IMR-90 (cell line): Measurements from ENCODE around the gene PPM1H. TPM values are rescaled to one million over a fixed set of nuclear protein-coding genes. Genes with fewer than 3 reads are reported as not detected.

Experiments used
- ATAC-seq: fragments of 200-7000 bp; cut with Tn5 transposase; 2 replicates; pipeline ENCODE4 v1.9.1; 2020; ENCODE audit warnings: low read depth, mild to moderate bottlenecking, moderate library complexity
- BruUV-seq: library from RNA; stranded (reverse); fragments of 400-500 nt; replicated peaks from 2 replicates; lab custom pipeline; 2021; lab: Mats Ljungman, UMichigan
- CTCF ChIA-PET: fragments of 300-600 bp; formaldehyde crosslinking; extraction: SDS; loops from one replicate; lab custom pipeline; 2021; ENCODE audit warnings: antibody characterized with exemption; lab: Yijun Ruan, JAX
- POLR2A ChIA-PET: fragments of 300-600 bp; sonication (Branson Sonifier 250); formaldehyde crosslinking; loops from one replicate; lab custom pipeline; 2022; ENCODE audit warnings: antibody characterized with exemption; ENCODE audit not compliant: unreplicated experiment; lab: Charles Lee
- DNase-seq: peaks from one replicate; pipeline ENCODE4 v3.0.0; 2013
- H2AFZ ChIP-seq: replicated peaks from 2 replicates; pipeline ENCODE3; 2013; ENCODE audit warnings: low read length, mild to moderate bottlenecking; ENCODE audit not compliant: poor library complexity
- H2AK5ac ChIP-seq: 2 replicates; pipeline ENCODE4 v1.6.1; 2013; ENCODE audit warnings: low read depth, low read length, inconsistent platforms
- H2AK9ac ChIP-seq: replicated peaks from 2 replicates; pipeline ENCODE3; 2013; ENCODE audit warnings: mild to moderate bottlenecking, low read depth, low read length, moderate library complexity; ENCODE audit not compliant: poor library complexity
- H2BK120ac ChIP-seq: 2 replicates; pipeline ENCODE4 v1.6.1; 2013; ENCODE audit warnings: low read depth, low read length, inconsistent platforms
- H2BK15ac ChIP-seq: 3 replicates; pipeline ENCODE4 v1.6.1; 2013; ENCODE audit warnings: low read depth, low read length, inconsistent platforms
- H2BK20ac ChIP-seq: 2 replicates; pipeline ENCODE4 v1.6.1; 2013; ENCODE audit warnings: low read depth, mild to moderate bottlenecking, inconsistent platforms, low read length, moderate library complexity
- H2BK5ac ChIP-seq: 2 replicates; pipeline ENCODE4 v1.6.1; 2013; ENCODE audit warnings: mild to moderate bottlenecking, low read depth, low read length, inconsistent platforms; ENCODE audit not compliant: poor library complexity, severe bottlenecking
- H3K14ac ChIP-seq: replicated peaks from 2 replicates; pipeline ENCODE4 v1.6.1; 2013; ENCODE audit warnings: low read depth, low read length, inconsistent platforms
- H3K18ac ChIP-seq: 2 replicates; pipeline ENCODE4 v1.6.1; 2013; ENCODE audit warnings: low read depth, low read length, control low read depth
- H3K23ac ChIP-seq: 2 replicates; pipeline ENCODE4 v1.6.1; 2013; ENCODE audit warnings: low read depth, low read length, inconsistent platforms
- H3K27ac ChIP-seq: 2 replicates; pipeline ENCODE4 v1.5.1; 2013; ENCODE audit warnings: mild to moderate bottlenecking, control low read depth, low read length; ENCODE audit not compliant: insufficient read depth
- H3K27me3 ChIP-seq: 2 replicates; pipeline ENCODE4 v1.6.1; 2013; ENCODE audit warnings: low read length; ENCODE audit not compliant: control insufficient read depth, insufficient read depth
- H3K36me3 ChIP-seq: 2 replicates; pipeline ENCODE4 v1.6.1; 2013; ENCODE audit warnings: low read length, mixed read lengths; ENCODE audit not compliant: control insufficient read depth, insufficient read depth
- H3K4ac ChIP-seq: 2 replicates; pipeline ENCODE4 v1.6.1; 2013; ENCODE audit warnings: low read depth, low read length, inconsistent platforms
- H3K4me1 ChIP-seq: 2 replicates; pipeline ENCODE4 v1.6.1; 2013; ENCODE audit warnings: low read length, mixed read lengths; ENCODE audit not compliant: control insufficient read depth, insufficient read depth
- H3K4me2 ChIP-seq: 2 replicates; pipeline ENCODE4 v1.6.1; 2013; ENCODE audit warnings: low read depth, mild to moderate bottlenecking, control low read depth, low read length, moderate library complexity
- H3K4me3 ChIP-seq: 2 replicates; pipeline ENCODE4 v1.5.1; 2013; ENCODE audit warnings: low read depth, mild to moderate bottlenecking, control low read depth, low read length, moderate library complexity; ENCODE audit not compliant: insufficient read depth
- H3K56ac ChIP-seq: 2 replicates; pipeline ENCODE4 v1.6.1; 2013; ENCODE audit warnings: low read length, inconsistent platforms; ENCODE audit not compliant: insufficient read depth; ENCODE audit errors: extremely low read depth
- H3K79me1 ChIP-seq, 2 experiments: 2 replicates each; pipeline ENCODE4 v1.6.1; 2013; ENCODE audit warnings: low read length in 2 of 2, inconsistent platforms in 1 of 2, low read depth in 1 of 2
- H3K9ac ChIP-seq: 2 replicates; pipeline ENCODE4 v1.6.1; 2013; ENCODE audit warnings: low read depth, low read length, control low read depth
- H3K9me1 ChIP-seq: 2 replicates; pipeline ENCODE4 v1.6.1; 2013; ENCODE audit warnings: low read length, inconsistent platforms; ENCODE audit not compliant: insufficient read depth
- H3K9me3 ChIP-seq: 2 replicates; pipeline ENCODE4 v1.6.1; 2013; ENCODE audit warnings: low read length; ENCODE audit not compliant: control insufficient read depth, insufficient read depth
- H4K20me1 ChIP-seq: 2 replicates; pipeline ENCODE4 v1.6.1; 2013; ENCODE audit warnings: low read length, inconsistent platforms; ENCODE audit not compliant: insufficient read depth
- H4K5ac ChIP-seq: 2 replicates; pipeline ENCODE4 v1.6.1; 2013; ENCODE audit warnings: mild to moderate bottlenecking, low read depth, low read length, control low read depth
- H4K8ac ChIP-seq, 2 experiments: 2 replicates each; pipeline ENCODE4 v1.6.1; 2013; ENCODE audit warnings: low read depth in 2 of 2, low read length in 2 of 2, control low read depth in 1 of 2, inconsistent platforms in 1 of 2
- H4K91ac ChIP-seq: 2 replicates; pipeline ENCODE4 v1.6.1; 2013; ENCODE audit warnings: low read depth, low read length, inconsistent platforms; ENCODE audit not compliant: insufficient read depth
- BHLHE40 ChIP-seq: fragments of 150-350 bp; IDR thresholded peaks from 2 replicates; pipeline ENCODE4 v1.6.1; 2016; ENCODE audit warnings: mild to moderate bottlenecking, low read depth, low read length
- CEBPB ChIP-seq: IDR thresholded peaks from 2 replicates; pipeline ENCODE4 v1.6.1; 2012; ENCODE audit warnings: low read depth, low read length, improper control_type of control experiment
- CHD1 ChIP-seq: IDR thresholded peaks from 2 replicates; pipeline ENCODE4 v1.6.1; 2012; ENCODE audit warnings: low read depth, low read length, improper control_type of control experiment
- FOS ChIP-seq: fragments of 150-350 bp; IDR thresholded peaks from 2 replicates; pipeline ENCODE4 v1.6.1; 2016; ENCODE audit warnings: low read depth, low read length
- MAFK ChIP-seq: IDR thresholded peaks from 2 replicates; pipeline ENCODE4 v1.6.1; 2012; ENCODE audit warnings: low read depth, low read length, improper control_type of control experiment
- MAZ ChIP-seq: IDR thresholded peaks from 2 replicates; pipeline ENCODE4 v1.6.1; 2012; ENCODE audit warnings: low read depth, mild to moderate bottlenecking, low read length, improper control_type of control experiment, moderate library complexity, borderline replicate concordance
- MXI1 ChIP-seq: IDR thresholded peaks from 2 replicates; pipeline ENCODE4 v1.6.1; 2012; ENCODE audit warnings: low read depth, mild to moderate bottlenecking, low read length, moderate library complexity, borderline replicate concordance
- NFE2L2 ChIP-seq: fragments of 150-350 bp; IDR thresholded peaks from 2 replicates; pipeline ENCODE4 v1.6.1; 2016; ENCODE audit warnings: low read depth, mild to moderate bottlenecking, low read length
- POLR2A ChIP-seq: IDR thresholded peaks from 2 replicates; pipeline ENCODE4 v1.6.1; 2012; ENCODE audit warnings: mild to moderate bottlenecking, low read depth, low read length
- RAD21 ChIP-seq: IDR thresholded peaks from 2 replicates; pipeline ENCODE4 v1.6.1; 2012; ENCODE audit warnings: low read length, improper control_type of control experiment
- RCOR1 ChIP-seq: IDR thresholded peaks from 2 replicates; pipeline ENCODE4 v1.6.1; 2012; ENCODE audit warnings: mild to moderate bottlenecking, low read length, improper control_type of control experiment; ENCODE audit not compliant: insufficient replicate concordance
- RFX5 ChIP-seq: IDR thresholded peaks from 2 replicates; pipeline ENCODE4 v1.8.0; 2012; ENCODE audit warnings: low read depth, mild to moderate bottlenecking, low read length, moderate library complexity
- SMC3 ChIP-seq: fragments of 150-350 bp; IDR thresholded peaks from 2 replicates; pipeline ENCODE4 v1.6.1; 2016; ENCODE audit warnings: low read depth, mild to moderate bottlenecking, antibody characterized with exemption, low read length, moderate library complexity
- WGBS, 2 experiments: methylation state at CpG; one replicate each; pipeline versions ENCODE4 v1.1.5 to v1.1.7; 2013; ENCODE audit warnings: missing lambda C conversion rate in 2 of 2; ENCODE audit not compliant: insufficient read length in 1 of 2; ENCODE audit errors: extremely low coverage in 2 of 2; 5-methylcytosine and 5-hydroxymethylcytosine counted together
- dilution Hi-C: fragments of 300-500 bp; cut with HindIII; formaldehyde crosslinking; loops from one replicate; pipeline ENCODE4 v1.14.3; 2018; ENCODE audit warnings: low sequenced_read_pairs; ENCODE audit not compliant: unreplicated experiment
- in situ Hi-C: fragments of 300-500 bp; cut with MboI; formaldehyde crosslinking; loops from 3 replicates; pipeline ENCODE4 v1.14.3; 2019; ENCODE audit warnings: low sequenced_read_pairs, inconsistent platforms, mixed read lengths
- intact Hi-C: fragments of 100-400 bp; cut with micrococcal nuclease; formaldehyde crosslinking; loops from 2 replicates; pipeline ENCODE4 v1.10.0; 2022
- polyA plus RNA-seq, 3 experiments: library from polyadenylated mRNA; depleted of rRNA; stranded (reverse); fragments of >200 nt; gene quantifications; 2 replicates each; pipeline ENCODE4 v1.2.3, GENCODE V29; 2012; ENCODE audit warnings: low replicate concordance in 1 of 3
- total RNA-seq: library from RNA; depleted of rRNA; stranded (reverse); fragments of >200 nt; gene quantifications from 2 replicates; pipeline ENCODE4 v1.2.3, GENCODE V29; 2012
- TF ChIP-seq, protein P1 (sequence below): fragments of 150-350 bp; IDR thresholded peaks from 2 replicates; pipeline ENCODE4 v1.6.1; 2017; ENCODE audit warnings: mild to moderate bottlenecking, antibody characterized with exemption, low read length, low read depth
- TF ChIP-seq, protein P2 (sequence below): conservative IDR thresholded peaks from 2 replicates; pipeline ENCODE4 v1.5.1; 2012; ENCODE audit warnings: mild to moderate bottlenecking, low read depth, low read length, improper control_type of control experiment
- TF ChIP-seq, protein P3 (sequence below): fragments of 150-350 bp; IDR thresholded peaks from 2 replicates; pipeline ENCODE4 v1.6.1; 2016; ENCODE audit warnings: low read depth, mild to moderate bottlenecking, low read length, moderate library complexity, borderline replicate concordance

Gene PPM1H
- total and polyA plus RNA-seq, 2 of the 4 experiments (the other 2 are of a cell fraction) = 0.14 to 0.18 TPM

DNA sequence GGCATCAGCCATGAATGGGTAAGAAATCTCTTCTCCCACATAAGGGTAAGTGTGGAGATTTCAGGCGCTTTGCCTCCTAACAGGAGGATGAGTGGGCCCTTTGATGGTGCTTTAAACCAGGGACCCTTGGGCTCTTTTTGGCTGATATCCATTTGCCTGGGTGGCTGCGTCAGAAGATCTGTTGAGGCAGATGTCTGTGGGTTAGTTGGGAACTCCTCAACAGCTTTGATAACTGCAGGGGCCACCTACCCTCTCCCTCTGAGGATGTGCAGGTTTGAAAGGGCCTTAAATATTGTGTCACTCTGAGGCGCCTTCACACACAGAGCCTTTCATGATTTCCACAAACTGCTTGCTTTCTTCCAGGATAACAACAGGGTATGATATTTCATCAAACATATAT is 210.7 kb downstream of the PPM1H start:
- Histone ChIP-seq H2AK9ac (peak overlapping the region; percentile 77), H3K4ac (peak overlapping the region; percentile 77), H3K9me3 (no peaks in the 10 kb centered on the region), H4K8ac (peak overlapping the region; percentile 55 to 91), H2BK120ac (peak overlapping the region; percentile 98), H3K9ac (no peak overlapping the region), H3K4me1 (peaks cover 23% of the 10 kb centered on the region), H3K4me3 (no peak overlapping the region), H3K23ac (peak overlapping the region; percentile 91; the same call in 1 of the 2 replicates), H3K27ac (peak overlapping the region; percentile 84), H2BK5ac (peak overlapping the region; percentile 88), H3K18ac (peak overlapping the region; percentile 84), H4K20me1 (no peaks in the 10 kb centered on the region), H3K14ac (peak overlapping the region; percentile 89), H3K4me2 (no peak overlapping the region), H3K9me1 (peaks cover 24% of the 10 kb centered on the region), H3K36me3 (no peaks in the 10 kb centered on the region), H2BK15ac (peak overlapping the region; percentile 95), H2AK5ac (peak overlapping the region; percentile 79), H3K56ac (peak overlapping the region; percentile 48; the same call in 1 of the 2 replicates), H2AFZ (peak overlapping the region; percentile 36), H4K5ac (peak overlapping the region; percentile 87), H3K27me3 (no peaks in the 10 kb centered on the region), H4K91ac (peak overlapping the region; percentile 88), H3K79me1 (peaks cover 0 to 5% of the 10 kb centered on the region in 2 experiments; a peak in 1 of 4 replicates), H2BK20ac (peak overlapping the region; percentile 95)
- POLR2A ChIA-PET = no interaction called here
- dilution Hi-C loops (no loop called here), intact Hi-C loops (loop anchor here (2.0 kb wide), 1 partner anchor 93 kb away; no protein-coding TSS in a partner anchor), in situ Hi-C loops (no loop called here)
- DNase-seq = no peak
- CTCF ChIA-PET = no interaction called here
- TF ChIP-seq CHD1 (no peak), MAFK (no peak), SMC3 (no peak), RCOR1 (no peak), RAD21 (no peak), CEBPB (no peak), POLR2A (no peak), FOS (no peak), MXI1 (no peak), BHLHE40 (no peak), RFX5 (no peak), MAZ (no peak), NFE2L2 (no peak)
- TF ChIP-seq, protein P1, sequence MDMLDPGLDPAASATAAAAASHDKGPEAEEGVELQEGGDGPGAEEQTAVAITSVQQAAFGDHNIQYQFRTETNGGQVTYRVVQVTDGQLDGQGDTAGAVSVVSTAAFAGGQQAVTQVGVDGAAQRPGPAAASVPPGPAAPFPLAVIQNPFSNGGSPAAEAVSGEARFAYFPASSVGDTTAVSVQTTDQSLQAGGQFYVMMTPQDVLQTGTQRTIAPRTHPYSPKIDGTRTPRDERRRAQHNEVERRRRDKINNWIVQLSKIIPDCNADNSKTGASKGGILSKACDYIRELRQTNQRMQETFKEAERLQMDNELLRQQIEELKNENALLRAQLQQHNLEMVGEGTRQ = no peak
- TF ChIP-seq, protein P2, sequence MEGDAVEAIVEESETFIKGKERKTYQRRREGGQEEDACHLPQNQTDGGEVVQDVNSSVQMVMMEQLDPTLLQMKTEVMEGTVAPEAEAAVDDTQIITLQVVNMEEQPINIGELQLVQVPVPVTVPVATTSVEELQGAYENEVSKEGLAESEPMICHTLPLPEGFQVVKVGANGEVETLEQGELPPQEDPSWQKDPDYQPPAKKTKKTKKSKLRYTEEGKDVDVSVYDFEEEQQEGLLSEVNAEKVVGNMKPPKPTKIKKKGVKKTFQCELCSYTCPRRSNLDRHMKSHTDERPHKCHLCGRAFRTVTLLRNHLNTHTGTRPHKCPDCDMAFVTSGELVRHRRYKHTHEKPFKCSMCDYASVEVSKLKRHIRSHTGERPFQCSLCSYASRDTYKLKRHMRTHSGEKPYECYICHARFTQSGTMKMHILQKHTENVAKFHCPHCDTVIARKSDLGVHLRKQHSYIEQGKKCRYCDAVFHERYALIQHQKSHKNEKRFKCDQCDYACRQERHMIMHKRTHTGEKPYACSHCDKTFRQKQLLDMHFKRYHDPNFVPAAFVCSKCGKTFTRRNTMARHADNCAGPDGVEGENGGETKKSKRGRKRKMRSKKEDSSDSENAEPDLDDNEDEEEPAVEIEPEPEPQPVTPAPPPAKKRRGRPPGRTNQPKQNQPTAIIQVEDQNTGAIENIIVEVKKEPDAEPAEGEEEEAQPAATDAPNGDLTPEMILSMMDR = no peak
- TF ChIP-seq, protein P3, sequence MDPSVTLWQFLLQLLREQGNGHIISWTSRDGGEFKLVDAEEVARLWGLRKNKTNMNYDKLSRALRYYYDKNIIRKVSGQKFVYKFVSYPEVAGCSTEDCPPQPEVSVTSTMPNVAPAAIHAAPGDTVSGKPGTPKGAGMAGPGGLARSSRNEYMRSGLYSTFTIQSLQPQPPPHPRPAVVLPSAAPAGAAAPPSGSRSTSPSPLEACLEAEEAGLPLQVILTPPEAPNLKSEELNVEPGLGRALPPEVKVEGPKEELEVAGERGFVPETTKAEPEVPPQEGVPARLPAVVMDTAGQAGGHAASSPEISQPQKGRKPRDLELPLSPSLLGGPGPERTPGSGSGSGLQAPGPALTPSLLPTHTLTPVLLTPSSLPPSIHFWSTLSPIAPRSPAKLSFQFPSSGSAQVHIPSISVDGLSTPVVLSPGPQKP = no peak
- WGBS, 2 experiments = 100% methylated on average over 1 of the region's 3 CpGs; no CpG with 5 or more reads in 1 of the 2 experiments
- BruUV-seq = no TSS peak
- no peak for ATAC-seq
